Caco-2 (cell line): ENCODE measurements around the gene RPL7A. TPM values are rescaled to one million over a fixed set of nuclear protein-coding genes. Genes with fewer than 3 reads are reported as not detected.

Experiments
- BruUV-seq: library from RNA; stranded (reverse); fragments of 400-500 nt; replicated peaks from 2 replicates; lab custom pipeline; 2021; lab: Mats Ljungman, UMichigan
- CTCF ChIA-PET: fragments of 300-600 bp; sonication (Branson Sonifier 250); formaldehyde crosslinking; loops from one replicate; lab custom pipeline; 2022; ENCODE audit warnings: antibody characterized with exemption; lab: Charles Lee
- POLR2A ChIA-PET: fragments of 300-600 bp; sonication (Branson Sonifier 250); formaldehyde crosslinking; loops from one replicate; lab custom pipeline; 2022; ENCODE audit warnings: antibody characterized with exemption; lab: Charles Lee
- DNase-seq, 2 experiments: peaks; one replicate each; pipeline versions ENCODE4 v3.0.0 to v3.0.0-alpha.2; 2020 to 2022
- H3K27me3 ChIP-seq: replicated peaks from 2 replicates; pipeline ENCODE4 v1.6.0; 2011; ENCODE audit warnings: low read length; ENCODE audit not compliant: control insufficient read depth, insufficient read depth
- H3K36me3 ChIP-seq: 2 replicates; pipeline ENCODE4 v1.5.1; 2011; ENCODE audit warnings: low read length; ENCODE audit not compliant: control insufficient read depth, insufficient read depth
- H3K4me1 ChIP-seq: fragments of 250-450 bp; sonication (Bioruptor Pico); 2 replicates; pipeline ENCODE4 v1.5.1; 2020; ENCODE audit warnings: mild to moderate bottlenecking
- H3K4me3 ChIP-seq: 2 replicates; pipeline ENCODE4 v1.5.1; 2011; ENCODE audit warnings: low read depth, mild to moderate bottlenecking, control low read depth, low read length
- H3K9me3 ChIP-seq: fragments of 250-450 bp; sonication (Bioruptor Pico); 2 replicates; pipeline ENCODE4 v1.5.1; 2020; ENCODE audit warnings: mild to moderate bottlenecking, moderate library complexity
- H3K27ac Mint-ChIP-seq: one replicate; pipeline ENCODE4 v1.8.0; 2022; ENCODE audit warnings: mixed read lengths; ENCODE audit not compliant: unreplicated experiment
- H3K27me3 Mint-ChIP-seq: one replicate; pipeline ENCODE4 v1.8.0; 2022; ENCODE audit warnings: mixed read lengths; ENCODE audit not compliant: insufficient read depth, unreplicated experiment
- H3K36me3 Mint-ChIP-seq: one replicate; pipeline ENCODE4 v1.8.0; 2022; ENCODE audit warnings: mild to moderate bottlenecking, mixed read lengths; ENCODE audit not compliant: insufficient read depth, unreplicated experiment
- H3K4me1 Mint-ChIP-seq: one replicate; pipeline ENCODE4 v1.8.0; 2022; ENCODE audit warnings: low read depth, mixed read lengths; ENCODE audit not compliant: unreplicated experiment
- H3K4me3 Mint-ChIP-seq: one replicate; pipeline ENCODE4 v1.8.0; 2022; ENCODE audit warnings: mild to moderate bottlenecking, moderate library complexity, mixed read lengths; ENCODE audit not compliant: unreplicated experiment
- H3K9me3 Mint-ChIP-seq: one replicate; pipeline ENCODE4 v1.8.0; 2022; ENCODE audit warnings: mixed read lengths; ENCODE audit not compliant: unreplicated experiment
- CTCF ChIP-seq, 2 experiments: fragments of 200-600 bp in 1 of 2; IDR thresholded peaks; 1 replicate in 1 of 2; 2 replicates in 1 of 2; pipeline versions ENCODE4 v1.5.1 to v1.8.0; 2011 to 2022; ENCODE audit warnings: antibody characterized with exemption in 1 of 2, control low read depth in 1 of 2, inconsistent platforms in 1 of 2, low read depth in 1 of 2, low read length in 1 of 2, mild to moderate bottlenecking in 1 of 2, moderate library complexity in 1 of 2; ENCODE audit not compliant: insufficient read depth in 1 of 2, severe bottlenecking in 1 of 2, unreplicated experiment in 1 of 2
- intact Hi-C: fragments of 100-400 bp; cut with micrococcal nuclease; formaldehyde crosslinking; loops from one replicate; pipeline ENCODE4 v1.10.0; 2022; ENCODE audit not compliant: unreplicated experiment
- total RNA-seq: library from RNA; stranded (reverse); gene quantifications from 2 replicates; pipeline ENCODE4 v1.2.3, GENCODE V29; 2022

RPL7A gene
- total RNA-seq, 1 experiment from 2014 or later = 1,995 TPM

GRCh38 chr9:133366435-133366834 lies 18.4 kb downstream of the RPL7A start:
- TF ChIP-seq CTCF (IDR thresholded peaks at IDR 0.05; ENCODE audit: insufficient read depth in 1 of 2, low read depth in 1 of 2, low read length in 1 of 2, severe bottlenecking in 1 of 2, unreplicated experiment in 1 of 2) = no peak
- CTCF ChIA-PET = interaction anchor here (1.5 kb wide), 1 partner anchor 9 kb away, joined by 3 read pairs; no protein-coding TSS in a partner anchor
- H3K4me1 ChIP-seq = no peaks in the 10 kb centered on the region; the same call in 1 of the 2 replicates
- no TSS peak for BruUV-seq
- no peaks in the 10 kb centered on the region for H3K9me3 Mint-ChIP-seq
- H3K27me3 Mint-ChIP-seq = no peaks in the 10 kb centered on the region
- intact Hi-C loops = no loop called here
- peaks cover 88% of the 10 kb centered on the region for H3K36me3 Mint-ChIP-seq
- no peak overlapping the region for H3K4me3 ChIP-seq
- POLR2A ChIA-PET = interaction anchor here (0.8 kb wide), 1 partner anchor 13 kb away, joined by 5 read pairs; no protein-coding TSS in a partner anchor
- H3K4me3 Mint-ChIP-seq = no peak overlapping the region
- no peak overlapping the region for H3K27ac Mint-ChIP-seq
- no peaks in the 10 kb centered on the region for H3K9me3 ChIP-seq
- H3K27me3 ChIP-seq = no peaks in the 10 kb centered on the region
- H3K36me3 ChIP-seq = peaks cover 13% of the 10 kb centered on the region
- peaks cover 21% of the 10 kb centered on the region for H3K4me1 Mint-ChIP-seq
- no peak for DNase-seq

- intact Hi-C loops = no loop called here
- no peak for TF ChIP-seq CTCF (IDR thresholded peaks at IDR 0.05; ENCODE audit: insufficient read depth in 1 of 2, low read depth in 1 of 2, low read length in 1 of 2, severe bottlenecking in 1 of 2, unreplicated experiment in 1 of 2)
- Mint-ChIP-seq H3K4me1 (peaks cover 24% of the 10 kb centered on the region), H3K27me3 (no peaks in the 10 kb centered on the region), H3K27ac (no peak overlapping the region), H3K9me3 (no peaks in the 10 kb centered on the region), H3K36me3 (peaks cover 88% of the 10 kb centered on the region), H3K4me3 (no peak overlapping the region)
- Histone ChIP-seq H3K27me3 (no peaks in the 10 kb centered on the region), H3K9me3 (no peaks in the 10 kb centered on the region), H3K36me3 (peaks cover 13% of the 10 kb centered on the region), H3K4me3 (no peak overlapping the region), H3K4me1 (no peaks in the 10 kb centered on the region; the same call in 1 of the 2 replicates)
- ChIA-PET POLR2A (interaction anchor here (0.6 to 0.8 kb wide), 2 partner anchors 14 to 28 kb away, joined by 3 to 5 read pairs; no protein-coding TSS in a partner anchor), CTCF (no interaction called here)
- no peak for DNase-seq
- no TSS peak for BruUV-seq
Measured at GRCh38 chr9:133367221-133367620, 19.2 kb downstream of the RPL7A start.

GRCh38 chr9:133367778-133368177 lies 19.8 kb downstream of the RPL7A start:
- Mint-ChIP-seq H3K27me3 (no peaks in the 10 kb centered on the region), H3K4me3 (no peak overlapping the region), H3K9me3 (no peaks in the 10 kb centered on the region), H3K36me3 (peaks cover 88% of the 10 kb centered on the region), H3K27ac (no peak overlapping the region), H3K4me1 (peaks cover 24% of the 10 kb centered on the region)
- peaks cover 11% of the 10 kb centered on the region for H3K36me3 ChIP-seq
- no peak overlapping the region for H3K4me3 ChIP-seq
- ChIA-PET CTCF (no interaction called here), POLR2A (interaction anchor here (0.6 kb wide), 1 partner anchor 27 kb away, joined by 3 read pairs; no protein-coding TSS in a partner anchor)
- H3K9me3 ChIP-seq = no peaks in the 10 kb centered on the region
- H3K4me1 ChIP-seq = no peaks in the 10 kb centered on the region; the same call in 1 of the 2 replicates
- H3K27me3 ChIP-seq = no peaks in the 10 kb centered on the region
- no TSS peak for BruUV-seq
- intact Hi-C loops = no loop called here
- DNase-seq = no peak
- no peak for TF ChIP-seq CTCF (IDR thresholded peaks at IDR 0.05; ENCODE audit: insufficient read depth in 1 of 2, low read depth in 1 of 2, low read length in 1 of 2, severe bottlenecking in 1 of 2, unreplicated experiment in 1 of 2)
